SKM-1 (cell line): ENCODE results near the gene SHC2.
"Not testable (repeated sequence)": the region's sequence is repeated elsewhere in the genome, so short reads cannot be mapped to it uniquely, and the experiment has no call there.

Experiments used
- DNase-seq: peaks from one replicate; lab custom pipeline; 2025; ENCODE audit not compliant: unreplicated experiment; lab: John Stamatoyannopoulos, UW

Gene SHC2

DNA sequence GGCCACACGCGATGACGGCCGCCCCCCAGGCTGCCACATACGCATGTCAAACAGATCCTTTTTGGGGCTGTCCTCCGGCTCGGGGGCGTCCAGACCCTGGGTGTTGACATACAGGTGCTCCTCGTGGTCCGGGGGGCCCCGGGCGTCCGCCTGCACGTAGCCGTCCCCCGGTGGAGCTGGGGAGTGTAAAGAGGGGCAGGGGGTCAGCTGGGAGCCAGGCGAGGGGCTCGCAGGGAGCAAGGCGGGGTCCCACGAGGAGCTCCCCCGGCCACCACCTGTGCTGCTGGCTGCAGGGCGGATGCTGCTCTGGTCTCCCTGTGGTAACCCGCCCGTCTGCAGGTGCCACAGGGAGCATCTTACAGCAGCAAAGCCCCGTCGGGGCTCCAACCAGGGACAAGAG is 35.8 kb downstream of the SHC2 start:
- DNase-seq = no peak

DNA sequence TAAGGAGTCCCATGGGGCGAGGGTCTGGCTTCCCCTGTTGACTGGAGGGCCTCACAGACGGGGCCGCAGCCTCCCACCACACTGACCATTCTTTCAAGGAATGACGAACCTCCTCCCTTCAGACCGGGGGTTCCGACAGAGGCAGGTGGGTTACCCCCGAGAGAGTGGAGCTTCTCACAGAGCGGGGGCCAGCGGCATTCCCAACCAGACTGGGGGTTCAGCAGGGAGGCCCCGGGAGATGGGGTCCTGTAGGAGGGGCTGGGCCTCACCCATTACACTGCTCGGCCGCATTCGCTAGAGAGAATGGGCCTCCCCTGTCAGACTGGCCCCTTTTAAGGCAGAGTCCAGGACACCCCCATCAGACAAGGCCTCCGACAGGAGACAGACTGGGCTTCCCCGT is 36.3 kb downstream of the SHC2 start:
- no peak for DNase-seq

DNA sequence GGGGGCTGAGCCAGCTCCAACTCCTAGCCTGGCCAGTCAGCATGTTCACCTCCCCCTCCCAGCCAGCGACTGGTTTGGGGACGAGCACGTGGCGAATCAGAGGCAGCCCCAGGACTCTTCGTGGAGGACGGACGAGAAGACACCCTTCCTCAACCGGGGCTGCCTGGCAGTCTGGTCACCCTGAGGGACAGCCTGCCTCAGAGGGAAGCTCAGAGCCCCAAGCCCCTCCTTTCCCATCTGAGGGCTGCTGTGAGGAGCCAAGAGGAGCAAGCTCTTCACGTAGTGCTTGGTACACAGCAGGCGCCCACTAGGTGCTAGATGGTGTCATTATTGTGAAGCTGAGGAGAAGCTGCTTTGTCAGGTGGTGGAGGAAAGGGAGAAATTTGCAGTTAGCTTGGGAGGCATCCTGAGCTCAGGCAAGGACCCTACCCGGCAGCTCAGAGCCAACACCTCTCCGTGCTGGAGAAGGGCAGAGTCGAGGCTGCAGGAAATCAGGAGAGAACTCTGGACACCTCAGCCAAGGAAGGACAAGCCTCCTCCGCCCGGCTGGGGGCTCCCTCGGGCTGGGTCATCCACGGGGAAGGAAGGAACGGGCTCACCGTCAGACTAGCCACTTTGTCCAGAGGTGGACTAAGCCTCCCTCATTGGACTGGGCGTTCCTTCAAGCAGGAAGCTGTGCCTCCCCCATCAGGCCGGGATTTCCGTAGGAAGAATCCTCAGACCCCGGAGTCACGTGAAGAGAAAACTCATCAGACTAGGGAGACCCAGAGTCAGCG is 37.0 kb downstream of the SHC2 start:
- DNase-seq = no peak

DNA sequence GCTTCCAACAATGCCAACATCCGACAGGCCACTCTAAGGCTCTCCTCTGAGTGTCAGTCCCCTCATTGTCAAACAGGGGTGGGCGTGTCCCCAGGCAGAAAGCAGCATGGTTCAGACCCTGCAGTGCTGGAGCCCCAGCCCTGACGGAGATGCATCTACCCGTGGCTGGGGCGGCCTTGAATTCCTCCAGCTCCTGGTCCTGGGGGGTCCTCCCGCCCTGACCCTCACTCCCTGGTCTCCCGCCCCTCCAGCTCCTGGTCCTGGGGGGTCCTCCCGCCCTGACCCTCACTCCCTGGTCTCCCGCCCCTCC is 38.0 kb downstream of the SHC2 start:
- DNase-seq = not testable (repeated sequence)

DNA sequence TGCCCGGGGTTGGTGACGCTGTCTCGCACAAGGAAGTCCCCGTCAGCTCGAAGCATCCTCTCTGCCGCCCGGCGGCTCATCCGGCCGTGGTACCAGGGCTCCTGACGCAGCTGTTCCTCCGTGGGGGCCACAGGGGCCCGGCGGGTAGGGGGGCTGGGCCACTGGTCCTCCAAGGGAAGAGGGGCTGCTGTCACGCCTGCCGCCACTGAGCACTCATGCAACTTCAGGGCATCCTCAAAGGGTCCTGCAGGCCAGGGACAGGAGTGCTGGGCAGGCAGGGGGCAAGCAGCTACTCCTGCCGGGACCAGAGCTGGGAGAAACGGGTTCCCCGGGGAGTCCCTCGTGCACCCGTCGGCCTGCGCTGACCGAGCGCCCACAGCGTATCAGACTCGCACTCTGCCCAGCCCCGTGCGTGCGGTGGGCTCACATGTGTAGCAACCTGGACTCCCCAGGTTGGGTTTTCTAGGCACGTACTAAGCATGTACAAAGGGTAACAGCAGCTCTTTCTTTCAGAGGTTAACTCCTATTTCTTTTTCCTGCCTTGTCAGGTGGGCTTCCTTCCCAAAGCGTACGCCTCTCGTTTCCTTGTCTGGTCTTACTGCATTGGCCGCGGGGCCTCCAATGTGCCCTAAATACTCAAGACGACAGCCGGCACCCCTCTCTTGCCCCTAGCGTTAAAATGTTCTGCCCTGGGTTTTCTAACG is 38.5 kb downstream of the SHC2 start:
- DNase-seq = no peak

DNA sequence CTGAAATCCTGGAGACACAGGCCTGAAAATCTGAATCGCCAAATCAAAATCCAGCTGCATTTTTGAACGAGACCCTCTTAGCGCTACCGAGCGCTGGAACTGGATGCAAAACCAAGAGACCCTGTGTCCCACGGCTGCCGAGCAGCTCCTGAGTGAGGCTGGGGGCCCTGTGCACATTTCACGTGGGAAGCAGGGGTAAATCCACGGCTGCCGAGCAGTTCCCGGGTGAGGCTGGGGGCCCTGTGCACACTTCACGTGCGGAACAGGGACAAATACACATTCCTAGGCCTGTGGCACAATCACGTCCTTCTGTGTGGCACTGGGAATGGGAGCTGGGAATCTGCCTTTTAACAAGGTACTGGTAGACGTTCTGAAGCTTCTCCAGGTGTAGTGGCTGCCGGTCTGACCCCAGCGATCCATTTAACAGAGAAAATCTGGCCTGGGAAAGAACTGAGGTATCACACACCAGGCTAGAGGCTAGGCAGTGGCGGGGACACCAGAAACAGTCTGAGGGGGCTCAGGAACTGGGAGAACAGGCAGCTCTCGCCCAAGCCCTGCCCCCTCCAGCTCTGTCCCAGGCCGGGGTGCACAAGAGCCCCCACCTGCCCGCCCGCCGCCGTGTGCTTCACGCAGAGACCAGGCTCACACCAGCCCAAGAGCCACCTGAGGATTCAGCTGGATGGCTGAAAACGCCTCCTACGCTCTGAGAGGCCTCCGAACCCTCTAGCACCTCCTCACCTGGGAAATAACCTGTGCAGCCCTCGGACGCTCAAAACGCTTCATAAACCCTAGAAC is 40.9 kb downstream of the SHC2 start:
- no peak for DNase-seq

DNA sequence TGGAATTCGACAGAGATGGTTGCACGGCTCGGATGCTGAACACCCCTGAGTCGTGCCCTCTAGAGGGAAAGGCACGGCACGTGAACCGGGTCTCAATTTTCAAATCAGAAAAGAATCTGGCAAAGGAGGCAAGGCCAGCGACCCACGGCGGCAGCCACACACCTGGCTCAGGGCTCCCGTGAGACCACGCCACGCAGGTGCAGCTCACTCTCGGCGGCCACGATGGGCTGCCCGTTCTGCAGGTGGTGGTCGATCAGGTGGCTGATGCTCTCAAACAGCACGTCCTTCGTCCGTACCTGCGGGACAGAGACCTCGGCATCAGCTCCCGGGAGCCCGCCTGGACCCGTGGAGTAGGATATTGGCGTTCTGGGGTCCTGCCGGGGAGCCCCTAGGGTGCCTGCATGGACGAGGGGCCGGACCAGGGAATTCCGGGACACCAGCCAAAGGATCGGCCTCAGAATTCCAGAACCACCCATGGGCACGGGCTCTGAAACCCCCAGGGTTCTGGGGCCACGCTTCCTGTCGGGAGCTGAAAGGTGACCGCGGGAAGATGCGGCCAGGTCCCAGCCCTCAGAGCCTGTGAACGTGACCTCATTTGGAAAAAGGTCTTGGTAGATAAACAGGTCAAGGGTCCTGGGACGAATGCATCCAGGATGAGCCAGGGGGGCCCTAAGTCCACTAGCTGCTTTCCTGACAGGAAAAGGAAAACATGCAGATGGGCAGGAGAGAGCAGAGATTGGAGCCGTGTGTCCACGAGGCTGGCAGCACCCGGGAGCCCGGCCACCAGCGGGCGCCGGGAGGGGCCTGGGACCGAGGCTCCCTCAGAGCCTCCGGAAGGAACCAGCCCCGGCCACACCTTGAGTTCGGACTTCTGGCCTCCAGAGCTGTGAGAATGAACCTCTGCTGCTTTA is 41.8 kb downstream of the SHC2 start:
- no peak for DNase-seq

DNA sequence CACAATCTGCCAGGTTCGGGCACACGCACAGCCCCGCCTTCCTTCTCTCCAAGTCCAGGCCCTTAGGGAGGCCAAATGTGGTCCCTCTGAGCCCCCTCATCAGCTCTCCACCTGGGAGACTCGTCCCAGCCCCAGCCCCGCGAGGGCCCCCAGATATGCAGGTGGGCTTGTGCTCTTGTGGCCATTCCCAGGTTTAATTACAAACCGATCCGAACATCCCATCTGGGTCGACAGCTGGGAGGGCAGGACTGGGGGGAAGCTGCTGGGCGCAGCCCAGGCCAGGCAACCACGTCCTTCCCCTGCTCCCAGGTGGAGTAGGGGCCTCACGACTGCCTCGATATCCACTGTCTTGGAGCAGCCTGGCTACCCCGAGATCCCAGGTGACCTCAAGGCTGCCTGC is 44.4 kb downstream of the SHC2 start:
- no peak for DNase-seq

DNA sequence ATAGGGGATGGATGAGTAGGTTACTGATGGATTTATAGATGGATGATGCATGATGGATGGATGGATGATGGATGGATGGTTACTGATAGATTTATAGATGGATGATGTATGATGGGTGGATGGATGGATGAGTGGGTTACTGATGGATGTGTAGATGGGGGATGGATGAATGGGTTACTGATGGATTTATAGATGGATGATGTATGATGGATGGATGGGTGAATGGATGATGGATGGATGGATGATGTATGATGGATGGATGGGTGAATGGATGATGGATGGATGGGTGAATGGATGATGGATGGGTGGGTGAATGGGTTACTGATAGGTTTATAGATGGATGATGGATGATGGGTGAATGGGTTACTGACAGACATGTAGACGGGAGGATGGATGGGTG is 45.5 kb downstream of the SHC2 start:
- no peak for DNase-seq

DNA sequence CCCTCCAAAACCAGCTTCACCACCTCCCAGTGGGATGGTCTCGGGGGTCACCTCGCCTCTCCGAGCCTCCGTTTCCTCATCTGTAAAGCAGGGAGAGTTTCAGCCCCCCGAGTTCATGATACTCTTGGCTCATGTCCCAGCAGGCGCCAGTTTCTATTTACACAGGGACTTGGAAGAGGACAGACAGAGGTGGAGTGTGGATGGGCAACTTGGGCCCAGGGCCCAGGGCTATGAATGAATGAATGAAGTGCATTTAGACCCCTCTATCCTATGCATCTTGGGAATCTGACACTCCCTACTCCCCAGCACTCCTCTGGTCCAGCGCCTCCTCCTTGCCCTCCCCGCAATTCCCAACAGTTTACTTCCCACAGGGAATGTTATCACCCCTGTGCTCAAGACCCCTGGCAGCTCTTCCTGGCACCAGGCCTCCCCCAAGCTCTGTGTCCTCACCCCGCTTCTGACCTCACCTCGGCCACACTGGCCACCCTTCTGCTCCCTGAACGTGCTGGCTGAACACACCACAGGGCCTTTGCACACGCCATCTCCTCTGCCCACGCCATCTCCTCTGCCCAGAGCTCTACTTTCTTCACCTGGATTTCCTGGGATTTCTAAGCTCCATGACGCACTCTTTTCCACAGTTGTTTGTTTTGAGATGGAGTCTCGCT is 46.9 kb downstream of the SHC2 start:
- no peak for DNase-seq

DNA sequence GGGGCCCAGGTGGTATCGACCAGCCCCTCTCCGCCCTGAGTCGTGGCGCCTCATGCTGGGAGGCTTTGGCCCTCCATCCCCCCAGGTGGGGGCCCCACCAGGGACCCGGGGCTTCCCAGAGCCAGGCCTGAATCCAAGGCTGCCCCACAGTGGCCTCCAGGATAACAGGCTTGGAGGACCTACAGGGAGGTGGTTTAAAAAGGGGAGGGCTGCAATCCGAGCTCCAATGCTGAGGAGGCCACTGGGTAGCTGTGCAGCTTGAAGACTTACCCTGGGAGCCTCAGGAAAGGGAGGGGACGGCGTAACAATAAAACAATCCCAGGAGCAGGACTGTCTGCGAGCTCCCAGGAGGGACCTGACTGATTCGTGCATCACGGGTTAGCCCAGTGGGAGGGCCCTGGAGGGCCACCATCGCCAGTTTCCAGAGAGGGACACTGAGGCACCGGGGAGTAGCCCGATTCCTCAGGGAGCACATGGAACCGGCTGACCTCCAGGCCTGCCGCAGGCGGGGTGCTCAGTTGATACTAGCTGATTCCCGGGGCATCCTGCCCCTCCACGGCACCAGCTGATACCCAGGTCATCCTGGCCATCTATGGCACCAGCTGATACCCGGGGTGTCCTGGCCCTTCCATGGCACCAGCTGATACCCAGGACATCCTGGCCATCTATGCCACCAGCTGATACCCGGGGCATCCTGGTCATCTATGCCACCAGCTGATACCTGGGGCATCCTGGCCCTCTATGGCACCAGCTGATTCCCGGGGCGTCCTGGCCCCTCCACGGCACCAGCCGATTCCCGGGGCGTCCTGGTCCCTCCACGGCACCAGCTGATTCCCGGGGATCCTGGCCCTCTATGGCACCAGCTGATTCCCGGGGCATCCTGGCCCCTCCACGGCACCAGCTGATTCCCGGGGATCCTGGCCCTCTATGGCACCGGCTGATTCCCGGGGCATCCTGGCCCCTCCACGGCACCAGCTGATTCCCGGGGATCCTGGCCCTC is 48.2 kb downstream of the SHC2 start:
- DNase-seq = no peak

DNA sequence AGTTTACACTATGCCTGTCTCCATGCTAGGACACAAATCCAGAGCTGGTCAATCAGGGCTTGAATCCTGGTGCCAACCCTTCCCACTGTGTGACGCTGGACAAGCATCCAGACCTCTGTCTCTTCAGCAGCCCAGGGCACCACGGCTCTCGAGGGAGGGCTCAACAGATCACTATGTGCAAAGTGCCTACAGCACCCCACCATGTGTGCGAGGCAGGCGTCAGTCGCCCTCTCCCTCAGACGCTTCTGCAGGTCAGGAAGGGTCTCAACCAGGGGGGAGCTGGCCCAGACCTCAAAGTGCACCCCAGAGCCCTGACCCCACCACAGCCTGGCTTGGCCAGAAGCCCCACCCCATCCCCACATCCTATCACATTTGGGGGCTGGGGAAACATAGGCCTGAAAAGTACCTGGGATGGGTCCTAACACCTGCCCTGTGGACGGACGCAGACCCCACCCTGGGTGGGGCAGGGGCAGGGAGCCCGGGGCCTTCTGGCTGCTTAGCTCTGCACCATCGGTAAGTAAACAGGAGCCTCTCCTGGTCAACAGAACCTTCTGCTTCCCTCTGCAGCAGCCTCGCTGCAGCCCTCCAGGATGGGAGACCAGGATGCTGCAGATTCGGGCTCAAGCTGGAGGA is 49.0 kb downstream of the SHC2 start:
- DNase-seq = no peak

DNA sequence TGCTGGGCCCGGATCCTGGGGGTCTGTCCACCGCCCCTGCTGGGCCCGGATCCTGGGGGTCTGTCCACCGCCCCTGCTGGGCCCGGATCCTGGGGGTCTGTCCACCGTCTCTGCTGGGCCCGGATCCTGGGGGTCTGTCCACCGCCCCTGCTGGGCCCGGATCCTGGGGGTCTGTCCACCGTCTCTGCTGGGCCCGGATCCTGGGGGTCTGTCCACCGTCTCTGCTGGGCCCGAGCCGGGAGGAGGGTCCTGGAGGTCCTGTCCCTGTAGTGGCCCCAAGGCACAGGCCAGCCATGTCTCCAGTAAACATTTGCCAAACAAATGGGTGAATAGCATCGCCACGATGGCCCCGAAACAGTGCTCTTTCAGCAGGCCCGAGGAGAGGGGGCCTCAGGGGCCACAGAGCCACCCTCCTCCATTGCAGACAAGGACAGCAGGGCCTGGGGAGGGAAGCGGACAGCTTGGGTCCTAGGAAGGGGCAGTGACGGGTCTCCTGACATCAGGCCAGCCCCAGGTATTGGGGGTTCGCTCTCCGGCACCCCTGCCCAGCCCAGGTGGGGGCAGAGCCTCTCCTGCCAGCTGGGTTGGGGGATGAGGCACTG is 49.6 kb downstream of the SHC2 start:
- not testable (repeated sequence) for DNase-seq

DNA sequence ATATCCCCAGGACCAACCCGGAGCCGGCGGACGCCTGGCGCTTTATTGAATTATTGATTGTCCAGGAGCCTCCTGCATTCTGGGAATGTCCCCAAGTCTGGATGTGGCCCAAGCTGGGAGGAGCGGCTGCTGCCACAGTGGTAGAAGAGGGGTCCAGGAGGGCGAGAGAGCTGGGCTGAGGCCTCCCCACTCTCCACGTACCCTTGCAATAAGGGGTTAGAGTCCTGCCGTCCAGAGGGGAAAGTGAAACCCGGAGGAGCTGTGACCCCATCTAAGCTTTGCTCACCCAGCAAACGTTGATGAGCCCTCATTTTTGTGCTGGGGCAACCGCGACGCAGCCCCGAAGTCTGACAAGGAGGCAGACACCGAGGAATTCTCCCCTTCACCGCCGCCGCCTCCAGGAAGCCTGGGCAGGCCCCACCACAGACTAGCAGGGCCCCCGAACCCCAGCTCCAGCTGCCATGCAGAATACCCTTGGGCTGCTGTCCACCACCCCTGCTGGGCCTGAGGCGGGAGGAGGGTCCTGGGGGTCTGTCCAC is 50.5 kb downstream of the SHC2 start:
- DNase-seq = no peak

DNA sequence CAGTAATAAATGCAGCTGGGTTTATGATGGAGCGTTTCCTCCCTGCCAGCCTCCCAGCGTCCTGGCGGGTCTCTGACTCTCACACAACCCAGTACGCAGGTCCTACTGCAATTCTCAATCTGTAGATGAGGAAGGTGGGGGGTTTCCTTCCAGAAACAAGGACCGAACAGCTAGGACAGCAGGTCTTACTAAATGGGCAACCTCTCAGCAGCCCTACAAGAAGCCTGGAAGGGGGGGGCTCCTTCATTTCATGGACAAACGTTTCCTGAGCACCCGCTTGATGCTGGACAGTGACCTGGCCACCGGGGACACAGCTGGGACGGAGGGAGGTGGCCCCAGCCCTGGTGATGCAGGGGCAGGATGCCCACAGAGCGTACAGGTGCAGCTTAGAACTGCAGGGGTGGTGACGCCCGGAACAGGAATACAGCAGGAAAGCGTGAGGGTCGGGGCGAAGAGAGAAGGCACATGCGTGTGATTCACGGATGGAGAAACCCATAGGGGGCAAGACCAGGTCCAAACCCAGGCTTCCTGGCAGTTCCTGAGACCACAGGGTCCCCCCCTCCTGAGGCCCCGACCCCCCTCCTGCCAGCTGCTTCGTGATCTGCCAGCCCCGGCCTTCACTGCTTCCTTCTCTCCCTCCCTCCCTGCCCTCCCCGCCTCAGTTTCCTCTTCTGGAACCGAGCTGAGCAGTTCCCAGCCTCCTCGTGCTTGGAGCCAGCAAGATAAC is 51.2 kb downstream of the SHC2 start:
- no peak for DNase-seq

DNA sequence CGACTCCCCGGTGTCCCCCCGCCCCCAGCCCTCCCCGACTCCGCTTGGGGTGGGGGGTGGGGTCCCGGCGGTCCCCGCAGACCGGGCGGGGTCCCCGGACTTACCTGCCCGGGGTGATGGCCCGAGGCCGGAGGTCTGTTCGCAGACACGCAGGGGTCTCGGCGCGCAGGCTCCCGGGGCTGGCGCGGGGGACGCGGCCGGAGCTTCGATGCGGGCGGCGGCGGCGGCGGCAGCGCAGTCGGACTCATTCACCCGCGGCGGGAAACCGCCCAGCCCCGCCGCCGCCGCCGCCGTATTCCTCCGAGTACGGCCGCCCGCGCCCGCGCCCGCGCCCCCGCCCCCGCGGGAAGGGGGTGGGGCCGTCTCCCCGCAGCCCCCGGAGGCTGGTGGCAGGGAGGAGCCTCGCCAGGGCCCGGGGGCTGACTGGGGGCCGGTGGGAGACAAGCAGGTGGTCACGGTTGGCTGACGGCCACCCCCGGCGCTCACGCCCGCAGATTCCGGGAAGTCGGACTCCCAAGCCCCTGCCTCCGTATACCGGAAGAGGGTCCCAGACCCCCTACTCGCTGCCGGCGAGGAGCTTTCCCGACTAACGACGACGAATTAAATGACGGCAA is 51.8 kb downstream of the SHC2 start, which contains the start of gene C2CD4C:
TSS of gene C2CD4C (minus strand) at position 246 of the 614 bp plus-strand sequence. CDS start 786 bp downstream, outside the sequence.
- DNase-seq = no peak

DNA sequence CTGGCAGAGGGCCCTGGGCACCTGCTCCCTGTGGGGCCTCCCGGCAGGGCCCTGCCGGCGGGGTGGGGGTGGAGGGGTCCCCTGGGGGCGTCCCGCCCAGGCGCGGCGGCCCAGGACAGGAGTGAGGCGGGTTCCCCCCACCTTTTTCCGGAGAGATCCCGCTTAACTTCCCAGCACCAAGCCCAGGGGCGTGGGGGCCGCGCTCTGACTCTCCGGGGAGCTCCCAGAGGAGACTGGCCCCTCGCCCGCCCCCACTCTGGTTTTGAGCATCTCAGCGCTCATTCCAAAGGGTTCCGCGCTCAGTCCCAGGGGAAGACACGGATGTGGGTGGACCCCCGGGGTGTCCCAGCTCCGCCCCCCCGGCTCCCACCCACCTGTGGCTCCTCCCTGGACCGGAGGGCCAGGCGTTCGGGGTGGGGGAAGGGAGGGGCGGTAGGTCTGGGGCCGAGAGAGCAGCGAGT is 52.4 kb downstream of the SHC2 start:
- DNase-seq = no peak
